ENCODE measurements around the gene LMO7.
"Not testable (repeated sequence)": the region's sequence is repeated elsewhere in the genome, so short reads cannot be mapped to it uniquely, and the experiment has no call there.

LMO7 gene

GRCh38 chr13:75695908-75696307 is 59.8 kb downstream of the LMO7 start:
- DNase-seq (ENCODE audit: low read depth in 4 of 4, low spot score in 1 of 4) = peak; percentile 49 to 65 (median 59)

DNA sequence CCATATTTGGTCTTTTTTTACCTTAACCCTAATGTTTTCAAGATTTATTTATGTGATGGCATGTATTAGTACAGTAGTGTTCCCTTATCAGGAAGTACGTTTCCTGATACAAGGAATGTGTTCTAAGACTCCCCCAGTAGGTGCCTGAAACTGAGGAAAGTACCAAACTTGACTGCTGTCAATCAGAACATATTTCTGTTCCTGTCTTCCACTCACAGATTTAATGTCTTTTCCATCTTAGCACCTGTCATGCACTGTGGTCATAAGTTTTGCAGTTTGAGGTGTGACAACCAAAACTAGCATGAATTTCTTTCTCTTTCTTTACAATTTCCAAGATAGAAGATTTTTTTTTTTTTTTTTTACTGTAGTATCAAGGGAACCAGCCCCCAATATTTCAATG is 62.9 kb downstream of the LMO7 start:
- DNase-seq (ENCODE audit: low read depth in 4 of 4, low spot score in 1 of 4) = no peak

DNA sequence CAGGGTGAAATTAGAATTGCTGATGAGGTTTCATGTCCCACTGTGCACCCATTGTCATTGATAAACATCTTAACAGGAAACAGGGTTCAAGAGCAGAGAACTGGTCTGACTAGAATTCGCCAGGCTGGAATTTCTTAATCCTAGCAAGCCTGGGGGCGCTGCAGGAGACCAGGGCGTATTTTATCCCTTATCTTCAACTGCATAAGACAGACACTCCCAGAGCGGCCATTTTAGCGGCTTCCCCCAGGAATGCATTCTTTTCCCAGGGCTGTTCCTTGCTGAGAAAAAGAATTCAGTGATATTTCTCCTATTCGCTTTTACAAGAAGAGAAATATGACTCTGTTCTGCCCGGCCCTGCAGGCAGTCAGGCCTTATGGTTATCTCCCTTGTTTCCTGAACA is 63.6 kb downstream of the LMO7 start:
- not testable (repeated sequence) for DNase-seq (ENCODE audit: low read depth in 4 of 4, low spot score in 1 of 4)

DNA sequence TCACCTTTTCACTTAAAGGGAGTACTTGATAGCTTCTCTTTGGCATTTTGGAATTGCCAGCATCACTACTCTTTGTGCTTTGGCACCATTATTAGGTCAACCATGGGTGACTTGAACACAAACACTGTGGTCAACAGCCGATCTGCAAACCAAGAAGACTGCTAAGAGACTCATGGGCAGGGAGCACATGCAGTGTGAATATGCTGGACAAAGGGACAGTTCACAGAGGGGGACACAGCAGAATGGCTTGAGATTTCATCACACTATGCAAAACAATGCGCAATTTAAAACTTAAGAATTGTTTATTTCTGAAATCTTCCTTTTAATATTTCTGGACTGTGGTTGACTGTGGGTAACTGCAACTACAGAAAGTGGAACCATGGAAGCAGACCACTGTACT is 64.4 kb downstream of the LMO7 start:
- no peak for DNase-seq (ENCODE audit: low read depth in 4 of 4, low spot score in 1 of 4)

DNA sequence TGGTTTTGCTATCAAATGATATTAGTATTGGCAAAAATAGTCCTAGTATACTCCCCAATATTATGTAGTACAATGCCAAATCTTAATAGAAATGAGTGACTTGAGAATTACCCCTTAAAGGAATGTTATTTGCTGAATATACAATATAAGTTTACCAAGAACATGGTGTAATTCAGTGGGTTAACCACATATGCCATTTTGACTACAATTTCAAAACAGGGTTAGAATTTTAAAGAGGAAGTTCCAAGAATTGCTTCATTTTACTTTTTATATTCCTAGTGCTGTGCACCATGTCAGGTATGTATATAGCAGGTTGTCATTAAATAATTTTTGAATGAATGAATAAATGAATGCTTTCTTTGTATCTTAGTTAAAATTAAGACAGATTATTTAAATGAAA is 66.3 kb downstream of the LMO7 start:
- no peak for DNase-seq (ENCODE audit: low read depth in 4 of 4, low spot score in 1 of 4)

DNA sequence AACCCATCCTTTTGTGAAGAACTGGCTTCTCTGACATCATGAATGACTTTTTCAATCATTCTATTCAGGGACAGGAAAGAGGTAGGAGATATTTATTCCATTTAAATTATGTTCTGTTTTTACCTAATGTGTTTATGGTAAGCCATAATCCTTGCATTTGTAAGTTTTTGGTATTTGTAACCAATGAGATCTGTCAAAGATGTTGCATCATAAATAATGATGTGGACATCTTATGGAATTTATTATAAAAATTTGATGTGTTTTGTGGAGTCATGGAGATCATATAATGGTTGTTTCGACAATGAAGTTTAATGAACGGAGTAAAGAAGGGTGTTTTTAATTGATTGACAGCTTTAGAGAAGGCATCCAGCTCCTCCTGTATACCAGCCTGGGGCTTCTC is 67.6 kb downstream of the LMO7 start:
- DNase-seq (ENCODE audit: low read depth in 4 of 4, low spot score in 1 of 4) = no peak

DNA sequence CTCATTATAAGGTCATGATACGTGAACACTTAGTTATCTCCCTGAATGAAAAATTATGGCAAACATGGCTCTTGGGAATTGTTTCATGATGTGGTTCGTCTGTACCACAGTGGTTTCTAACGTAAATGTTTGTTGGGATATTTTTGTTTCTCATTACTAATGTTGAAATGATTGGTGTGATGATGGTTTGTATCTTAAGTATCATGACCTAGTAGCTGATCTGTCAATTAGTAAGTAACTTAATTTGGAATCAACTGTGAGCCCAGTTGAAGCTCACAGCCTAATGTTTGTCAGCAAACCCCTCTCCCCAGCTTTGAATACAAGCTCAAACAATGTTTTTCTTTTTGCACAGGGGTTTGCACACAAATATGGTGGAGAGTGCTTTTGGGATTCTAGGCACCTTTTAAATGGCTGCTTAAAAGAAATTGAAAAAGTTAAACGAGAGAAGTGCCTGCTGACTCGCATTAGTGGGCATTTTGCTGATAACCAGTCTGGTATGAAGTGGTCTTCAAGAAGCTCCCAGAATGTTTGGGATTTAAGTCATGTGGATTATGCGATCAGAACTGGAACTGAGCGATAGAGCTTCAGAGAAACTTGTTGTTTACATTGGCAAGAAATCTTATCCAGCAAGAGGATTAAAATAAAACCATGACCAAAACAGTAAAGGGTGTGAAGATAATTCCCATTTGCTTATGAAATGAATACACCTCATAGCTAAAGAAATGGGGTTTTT is 68.2 kb downstream of the LMO7 start:
- DNase-seq (ENCODE audit: low read depth in 4 of 4, low spot score in 1 of 4) = no peak

- no peak for DNase-seq (ENCODE audit: low read depth in 4 of 4, low spot score in 1 of 4)
Observed at GRCh38 chr13:75704927-75705288, 68.8 kb downstream of the LMO7 start.

GRCh38 chr13:75705395-75705794 is 69.3 kb downstream of the LMO7 start:
- no peak for DNase-seq (ENCODE audit: low read depth in 4 of 4, low spot score in 1 of 4)

DNA sequence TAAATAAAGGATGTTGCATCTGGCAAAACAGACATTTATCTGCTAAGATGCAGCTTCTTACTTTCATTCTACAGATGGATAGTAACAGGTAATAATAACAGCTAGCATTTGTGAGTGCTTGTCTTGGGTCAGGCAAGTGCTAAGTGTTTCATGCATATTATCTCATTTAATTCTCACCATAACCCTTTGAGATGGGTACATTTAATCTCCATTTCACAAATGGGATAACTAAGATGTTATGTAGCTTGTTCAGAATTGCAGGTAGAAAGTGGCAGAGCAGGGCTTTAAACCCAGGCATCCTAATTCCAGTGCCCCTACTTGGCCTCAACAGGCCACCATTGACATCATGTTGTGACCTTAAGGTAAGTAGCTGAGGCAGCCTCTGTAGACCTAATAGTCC is 69.8 kb downstream of the LMO7 start:
- no peak for DNase-seq (ENCODE audit: low read depth in 4 of 4, low spot score in 1 of 4)

GRCh38 chr13:75713852-75714251 is 77.7 kb downstream of the LMO7 start:
- no peak for DNase-seq (ENCODE audit: low read depth in 4 of 4, low spot score in 1 of 4)

DNA sequence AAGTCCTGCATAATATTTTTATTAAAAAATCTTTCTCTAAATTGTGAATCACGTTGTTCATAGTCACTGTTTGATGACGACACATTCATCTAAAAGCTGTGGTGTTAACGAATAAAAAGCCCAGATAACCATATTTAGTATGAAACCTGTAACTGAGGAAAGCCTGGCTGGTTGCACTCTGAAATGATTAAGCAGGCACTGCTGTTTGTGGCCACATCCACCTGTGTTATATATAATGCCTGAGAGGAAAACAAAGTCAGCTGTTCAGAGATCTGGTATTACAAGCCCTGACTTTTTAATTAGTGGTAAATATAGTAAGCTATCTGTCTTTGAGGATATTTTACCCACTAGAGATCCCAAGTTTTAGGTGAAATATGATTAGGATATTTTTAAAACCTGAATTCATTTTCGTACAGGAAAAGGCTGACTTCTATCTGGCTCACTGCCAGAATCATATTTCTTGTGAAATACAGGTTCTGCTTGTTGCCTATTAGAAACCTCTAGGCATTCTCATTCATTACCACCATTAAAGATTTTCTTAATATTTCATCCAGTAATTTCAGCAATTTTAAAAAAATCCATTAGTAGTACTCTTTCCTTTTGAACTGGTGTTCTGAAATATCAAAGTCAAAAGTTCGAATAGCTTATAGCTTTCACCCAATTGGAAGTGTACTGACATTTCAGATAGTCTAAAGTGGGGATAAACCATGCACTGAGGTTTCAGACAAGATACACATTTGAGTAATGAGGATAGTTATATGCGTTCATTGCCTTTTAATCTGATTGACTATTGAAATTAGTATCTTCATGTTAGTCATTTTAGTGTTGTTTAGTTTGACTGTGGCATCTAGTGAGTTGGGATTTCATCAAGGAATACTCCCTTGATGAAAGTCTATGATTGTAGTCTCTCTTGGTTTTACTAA is 79.7 kb downstream of the LMO7 start:
- no peak for DNase-seq (ENCODE audit: low read depth in 4 of 4, low spot score in 1 of 4)

DNA sequence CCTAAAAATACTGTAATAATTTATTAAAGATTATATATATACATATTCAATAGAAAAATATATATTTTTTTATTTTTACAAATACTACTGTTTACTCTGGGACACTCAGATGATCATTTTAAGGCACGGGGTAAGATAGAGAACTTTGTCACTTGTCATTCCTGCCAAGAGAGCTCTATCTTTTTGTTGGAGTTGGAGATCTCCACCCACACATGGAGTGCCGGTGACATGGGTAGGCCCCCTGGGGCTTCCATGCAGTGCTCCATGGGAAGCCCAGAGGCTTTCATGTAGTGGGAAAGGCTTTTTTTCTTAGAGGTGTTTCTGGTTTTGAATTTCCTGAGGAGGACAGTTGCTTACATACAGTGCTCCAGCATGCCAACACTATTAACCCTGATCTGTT is 81.4 kb downstream of the LMO7 start:
- no peak for DNase-seq (ENCODE audit: low read depth in 4 of 4, low spot score in 1 of 4)

- DNase-seq (ENCODE audit: low read depth in 4 of 4, low spot score in 1 of 4) = no peak
Observed at GRCh38 chr13:75721307-75721706, 85.2 kb downstream of the LMO7 start.

GRCh38 chr13:75723901-75724300 is 87.8 kb downstream of the LMO7 start:
- DNase-seq (ENCODE audit: low read depth in 4 of 4, low spot score in 1 of 4) = no peak

DNA sequence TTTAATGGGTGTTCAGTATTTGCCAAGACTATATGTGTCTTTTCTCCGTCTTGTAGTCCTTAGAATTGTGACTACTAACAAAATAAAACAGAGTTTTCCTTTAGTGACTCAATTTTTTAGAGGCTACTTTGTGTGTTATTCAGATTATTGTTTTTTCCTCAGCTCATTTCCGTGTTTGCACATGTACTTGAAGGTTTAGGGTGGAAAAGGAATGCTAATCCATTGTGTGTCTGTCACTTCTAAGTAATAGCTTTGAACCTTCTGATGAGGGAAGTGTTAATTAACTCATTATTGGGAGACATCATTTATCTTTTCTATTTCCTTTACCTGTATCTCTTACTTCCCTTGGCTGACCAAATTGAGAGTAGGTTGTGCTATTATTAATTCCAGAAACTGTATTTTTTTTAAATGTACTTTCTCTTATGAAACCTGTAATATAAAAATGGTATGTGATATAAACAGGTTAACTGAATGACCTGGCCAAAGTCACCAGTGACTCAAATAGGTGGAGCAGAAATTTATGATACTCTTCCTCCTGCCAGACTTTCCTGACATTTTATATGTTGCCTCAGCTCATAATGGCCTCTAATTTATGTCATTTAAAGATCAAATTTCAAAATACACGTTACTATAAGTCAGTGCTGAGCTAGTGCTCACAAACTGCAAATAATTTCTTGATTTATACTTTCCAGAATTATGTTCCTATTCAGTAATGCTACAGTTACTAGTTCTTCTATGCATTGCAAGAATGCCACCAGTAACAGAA is 88.8 kb downstream of the LMO7 start:
- DNase-seq (ENCODE audit: low read depth in 4 of 4, low spot score in 1 of 4) = no peak

- DNase-seq (ENCODE audit: low read depth in 4 of 4, low spot score in 1 of 4) = no peak
Observed at GRCh38 chr13:75725736-75726135, 89.6 kb downstream of the LMO7 start.

DNA sequence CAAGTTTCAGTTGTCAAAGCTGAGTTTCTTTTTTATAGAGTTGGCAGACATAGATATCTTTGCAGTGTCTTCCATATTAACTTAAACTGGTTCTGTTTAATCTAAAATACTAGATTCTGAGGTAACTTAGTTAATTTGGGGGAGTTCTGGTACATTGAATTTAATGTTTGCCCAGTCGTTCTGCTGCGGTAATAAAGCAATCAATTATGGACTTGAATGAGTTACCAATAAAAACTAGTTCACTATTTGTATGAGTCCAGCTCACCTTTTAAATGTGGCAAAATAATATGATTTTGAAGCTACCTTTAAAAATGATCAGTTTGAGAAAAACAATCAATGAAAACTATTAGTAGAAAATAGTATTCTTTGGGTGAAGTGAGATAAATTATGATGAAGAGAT is 90.2 kb downstream of the LMO7 start:
- no peak for DNase-seq (ENCODE audit: low read depth in 4 of 4, low spot score in 1 of 4)

- not testable (repeated sequence) for DNase-seq (ENCODE audit: low read depth in 4 of 4, low spot score in 1 of 4)
Observed at GRCh38 chr13:75733113-75733512, 97.0 kb downstream of the LMO7 start.

GRCh38 chr13:75736173-75736572 is 100.0 kb downstream of the LMO7 start:
- DNase-seq (ENCODE audit: low read depth in 4 of 4, low spot score in 1 of 4) = no peak

DNA sequence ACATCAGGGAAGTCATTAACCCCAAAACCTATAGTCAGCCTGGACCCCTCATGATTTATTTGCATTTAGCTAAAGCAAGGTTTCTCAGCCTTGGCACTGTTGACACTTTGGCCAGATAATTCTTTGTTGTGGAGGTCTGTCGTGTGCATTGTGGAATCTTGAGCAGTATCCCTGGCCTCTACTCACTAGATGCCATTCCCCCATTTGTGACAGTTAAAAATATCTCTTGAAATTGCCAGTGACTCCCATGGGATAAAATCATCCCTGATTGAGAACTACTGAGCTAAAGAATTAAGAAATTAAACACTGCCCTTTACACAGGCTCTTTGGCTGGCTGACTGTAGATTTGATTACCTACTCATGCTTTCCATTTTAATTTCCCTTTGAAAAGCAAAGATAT is 102.7 kb downstream of the LMO7 start:
- no peak for DNase-seq (ENCODE audit: low read depth in 4 of 4, low spot score in 1 of 4)

Data from stimulated activated CD4-positive, alpha-beta T cell treated with anti-CD3 and anti-CD28 coated beads, Interleukin-1b, Interleukin-23, amount 100 ng/mL, for 24 hours (primary cell).